ENCODE measurements around the gene ATP9B.

GRCh38 chr18:79354350-79354749 is 285.2 kb downstream of the ATP9B start:
- TF ChIP-seq CTCF (conservative IDR thresholded peaks at IDR 0.05; ENCODE audit: low read depth, low read length) (no peak), EZH2 (IDR thresholded peaks at IDR 0.05; ENCODE audit: low read length, unreplicated experiment) (no peak), EZH2phosphoT487 (IDR thresholded peaks at IDR 0.05; ENCODE audit: borderline replicate concordance, low read length) (no peak)

All from PC-3 (cell line).